ENCODE data around the gene LRP2. TPM values are rescaled to one million over a fixed set of nuclear protein-coding genes. Genes with fewer than 3 reads are reported as not detected.

LRP2 gene
- total and polyA plus RNA-seq, 2 experiments from 2014 or later: 8.1 to 38.3 TPM

DNA sequence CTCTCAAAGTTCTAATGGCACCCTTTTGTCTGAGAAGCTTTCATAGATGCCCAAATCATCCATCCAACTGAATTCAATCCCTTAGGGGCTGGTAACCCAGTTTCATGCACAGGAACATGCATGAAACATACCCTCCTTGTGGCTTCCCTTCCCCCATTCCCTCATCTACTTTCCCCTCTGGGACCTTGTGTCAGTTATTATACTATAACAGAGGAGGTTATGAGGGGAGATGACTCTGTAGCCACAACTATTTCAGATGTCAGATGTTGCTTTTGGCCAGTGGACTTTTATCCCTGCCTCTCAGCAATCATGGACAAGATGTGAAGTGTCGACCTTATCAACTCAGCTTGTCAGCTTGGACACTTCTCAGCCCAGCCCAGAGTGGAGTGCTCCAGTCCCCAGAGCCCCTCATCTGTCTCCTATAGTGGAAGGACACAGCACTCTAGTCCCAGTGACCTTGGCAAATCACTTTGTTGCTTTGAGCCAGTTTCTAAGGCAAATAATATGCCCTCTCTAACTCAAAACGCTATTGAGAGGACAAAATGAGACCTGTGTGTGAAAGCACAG is 284.6 kb downstream of the LRP2 start:
- Histone ChIP-seq H3K4me1 (ENCODE audit: insufficient read depth) (no peaks in the 10 kb centered on the region), H3K4me3 (no peak overlapping the region), H3K79me2 (no peaks in the 10 kb centered on the region), H2AFZ (no peak overlapping the region), H4K20me1 (ENCODE audit: insufficient read depth, poor library complexity, severe bottlenecking) (no peaks in the 10 kb centered on the region), H3K9me2 (replicated peaks; ENCODE audit: insufficient read depth) (no peaks in the 10 kb centered on the region), H3K36me3 (replicated peaks; ENCODE audit: insufficient read depth, low read depth) (no peaks in the 10 kb centered on the region), H3K27me3 (no peaks in the 10 kb centered on the region), H3K9me3 (ENCODE audit: low read depth) (no peaks in the 10 kb centered on the region), H3K4me2 (no peak overlapping the region), H3K27ac (no peak overlapping the region)
- WGBS (ENCODE audit: low lambda C conversion rate, missing lambda C conversion rate): 63% methylated on average over 2 of the region's 2 CpGs
- TF ChIP-seq EZH2 (IDR thresholded peaks at IDR 0.05; ENCODE audit: borderline replicate concordance) (no peak), EZH2phosphoT487 (IDR thresholded peaks at IDR 0.05; ENCODE audit: low read depth, severe bottlenecking, unreplicated experiment) (no peak)
- TF ChIP-seq, protein P1, sequence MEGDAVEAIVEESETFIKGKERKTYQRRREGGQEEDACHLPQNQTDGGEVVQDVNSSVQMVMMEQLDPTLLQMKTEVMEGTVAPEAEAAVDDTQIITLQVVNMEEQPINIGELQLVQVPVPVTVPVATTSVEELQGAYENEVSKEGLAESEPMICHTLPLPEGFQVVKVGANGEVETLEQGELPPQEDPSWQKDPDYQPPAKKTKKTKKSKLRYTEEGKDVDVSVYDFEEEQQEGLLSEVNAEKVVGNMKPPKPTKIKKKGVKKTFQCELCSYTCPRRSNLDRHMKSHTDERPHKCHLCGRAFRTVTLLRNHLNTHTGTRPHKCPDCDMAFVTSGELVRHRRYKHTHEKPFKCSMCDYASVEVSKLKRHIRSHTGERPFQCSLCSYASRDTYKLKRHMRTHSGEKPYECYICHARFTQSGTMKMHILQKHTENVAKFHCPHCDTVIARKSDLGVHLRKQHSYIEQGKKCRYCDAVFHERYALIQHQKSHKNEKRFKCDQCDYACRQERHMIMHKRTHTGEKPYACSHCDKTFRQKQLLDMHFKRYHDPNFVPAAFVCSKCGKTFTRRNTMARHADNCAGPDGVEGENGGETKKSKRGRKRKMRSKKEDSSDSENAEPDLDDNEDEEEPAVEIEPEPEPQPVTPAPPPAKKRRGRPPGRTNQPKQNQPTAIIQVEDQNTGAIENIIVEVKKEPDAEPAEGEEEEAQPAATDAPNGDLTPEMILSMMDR (IDR thresholded peaks at IDR 0.05; ENCODE audit: poor library complexity): no peak
- no peak for DNase-seq (ENCODE audit: low spot score)

Other genes with a start within 250 kb of the LRP2 start
- gene BBS5, start 117.0 kb upstream of the LRP2 start, total RNA-seq: 3.5 and 4.2 TPM in 2 replicates
- 3.7 and 7.0 TPM in 2 replicates for gene BBS5, start 117.0 kb upstream of the LRP2 start, polyA plus RNA-seq
- gene KLHL41, start 147.2 kb upstream of the LRP2 start, total RNA-seq: 1.8 and 2.0 TPM in 2 replicates
- 0.34 and 0.67 TPM in 2 replicates for gene KLHL41, start 147.2 kb upstream of the LRP2 start, polyA plus RNA-seq
- 23.2 and 23.8 TPM in 2 replicates for gene FASTKD1, start 211.3 kb upstream of the LRP2 start, total RNA-seq
- gene FASTKD1, start 211.3 kb upstream of the LRP2 start, polyA plus RNA-seq: 15.0 and 20.4 TPM in 2 replicates
- 37.4 and 42.6 TPM in 2 replicates for gene PPIG, start 221.8 kb upstream of the LRP2 start, total RNA-seq
- 64.4 and 68.1 TPM in 2 replicates for gene PPIG, start 221.8 kb upstream of the LRP2 start, polyA plus RNA-seq

Measured in hepatocyte (in vitro differentiated cells).